A673 (cell line): Measurements from ENCODE around the gene DNMBP.

Experiments
- CTCF ChIP-seq: fragments of 300-800, 200-600 bp; sonication (generic); conservative IDR thresholded peaks from 2 replicates; pipeline ENCODE4 v1.5.1; 2017; ENCODE audit warnings: low read depth, mild to moderate bottlenecking, antibody characterized with exemption, low read length, moderate library complexity, mixed read lengths
- EZH2 ChIP-seq: fragments of 200-600 bp; sonication (generic); IDR thresholded peaks from 2 replicates; pipeline ENCODE4 v1.6.1; 2017; ENCODE audit warnings: borderline replicate concordance, low read depth, mild to moderate bottlenecking, mixed read lengths, antibody characterized with exemption, low read length; ENCODE audit not compliant: poor library complexity, severe bottlenecking

- no peak for TF ChIP-seq CTCF
- no peak for TF ChIP-seq EZH2
Measured at GRCh38 chr10:99834410-99834809, 175.3 kb downstream of the DNMBP start.
